ENCODE measurements around the gene MICAL2. TPM values are rescaled to one million over a fixed set of nuclear protein-coding genes. Genes with fewer than 3 reads are reported as not detected.

MICAL2 gene
- total and polyA plus RNA-seq, 7 donors = 6.8 to 45.7 (median 15.0) TPM

DNA sequence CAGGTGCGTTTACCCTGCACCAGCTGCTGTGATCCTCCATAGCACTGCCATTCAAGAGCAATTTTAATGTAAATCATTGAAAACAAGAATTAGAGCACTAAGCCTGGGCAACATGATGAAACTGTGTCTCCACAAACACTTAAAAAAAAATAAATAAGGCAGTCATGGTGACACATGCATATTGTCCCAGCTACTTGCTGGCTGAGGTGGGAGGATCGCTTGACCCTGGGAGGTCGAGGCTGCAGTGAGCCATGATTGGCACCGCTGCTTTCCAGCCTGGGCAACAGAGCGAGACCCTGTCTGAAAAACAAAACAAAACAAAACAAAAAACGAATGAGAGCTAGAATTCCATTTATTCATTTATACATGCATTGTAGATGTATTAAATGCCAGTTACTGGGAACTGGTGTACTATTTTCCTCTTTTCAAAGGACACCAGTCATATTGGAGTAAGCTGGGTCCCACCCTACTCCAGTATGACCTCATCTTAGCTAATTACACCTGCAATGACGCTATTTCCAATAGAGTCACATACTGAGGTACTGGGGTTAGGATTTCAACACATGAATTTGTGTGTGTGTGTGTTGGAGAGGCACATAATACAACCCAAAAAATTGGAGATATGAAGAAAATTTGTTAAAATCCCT, 101.9 kb downstream of the MICAL2 start:
- H3K9me3 ChIP-seq = no peaks in the 10 kb centered on the region
- no peak for TF ChIP-seq CTCF (IDR thresholded peaks at IDR 0.05)
- H3K27ac ChIP-seq = no peak overlapping the region
- peaks cover 13% of the 10 kb centered on the region for H3K4me1 ChIP-seq
- DNase-seq = no peak
- H3K4me3 ChIP-seq = no peak overlapping the region
- H3K36me3 ChIP-seq (ENCODE audit: insufficient read depth in 1 of 2, low read depth in 1 of 2) = peaks cover 0 to 34% of the 10 kb centered on the region in 2 donors
- 94 to 97% (median 94%) methylated on average over 7 of the region's 7 CpGs for WGBS, 3 donors
- H3K27me3 ChIP-seq (ENCODE audit: insufficient read depth in 3 of 3, low read length in 2 of 3) = no peaks in the 10 kb centered on the region
- no peak for ATAC-seq
- intact Hi-C loops (cut with DNase I) = no loop called here

- H3K9me3 ChIP-seq = no peaks in the 10 kb centered on the region
- 95 to 99% (median 96%) methylated on average over 5 of the region's 5 CpGs for WGBS, 3 donors
- no peak overlapping the region for H3K4me3 ChIP-seq
- no peak overlapping the region for H3K27ac ChIP-seq
- ATAC-seq = no peak
- H3K27me3 ChIP-seq (ENCODE audit: insufficient read depth in 3 of 3, low read length in 2 of 3) = no peaks in the 10 kb centered on the region
- intact Hi-C loops (cut with DNase I) = no loop called here
- H3K4me1 ChIP-seq = peaks cover 13% of the 10 kb centered on the region
- H3K36me3 ChIP-seq (ENCODE audit: insufficient read depth in 1 of 2, low read depth in 1 of 2) = peaks cover 0 to 29% of the 10 kb centered on the region in 2 donors
- DNase-seq = no peak
- no peak for TF ChIP-seq CTCF (IDR thresholded peaks at IDR 0.05)
These were observed 102.4 kb downstream of the MICAL2 start for GRCh38 chr11:12212821-12213185.

DNA sequence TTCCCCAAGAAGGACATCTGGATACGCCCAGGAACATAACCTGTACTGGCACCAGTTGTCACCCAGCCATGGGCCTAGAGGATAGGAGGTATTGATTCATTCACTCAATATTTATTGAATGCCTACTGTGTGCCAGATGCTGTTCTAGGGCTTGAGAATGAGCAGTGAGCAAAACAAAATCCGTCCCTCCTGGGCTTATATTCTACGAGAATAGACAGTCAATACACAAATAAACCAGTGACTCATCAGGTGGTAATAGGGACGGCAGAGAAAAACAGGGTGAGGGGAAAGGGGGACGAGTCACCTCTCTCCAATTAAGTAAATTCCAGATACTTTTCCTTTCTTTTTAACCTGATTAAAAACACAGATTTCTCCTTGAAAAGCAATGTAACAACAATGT, 103.5 kb downstream of the MICAL2 start:
- Histone ChIP-seq H3K4me1 (peaks cover 13% of the 10 kb centered on the region), H3K27ac (no peak overlapping the region), H3K27me3 (ENCODE audit: insufficient read depth in 3 of 3, low read length in 2 of 3) (no peaks in the 10 kb centered on the region), H3K9me3 (no peaks in the 10 kb centered on the region), H3K4me3 (no peak overlapping the region), H3K36me3 (ENCODE audit: insufficient read depth in 1 of 2, low read depth in 1 of 2) (peaks cover 0 to 18% of the 10 kb centered on the region in 2 donors)
- no peak for TF ChIP-seq CTCF (IDR thresholded peaks at IDR 0.05)
- intact Hi-C loops (cut with DNase I) = no loop called here
- peak in 1 of 4 donors; percentile 43 for ATAC-seq
- WGBS, 3 donors = 68 to 87% (median 73%) methylated on average over 5 of the region's 5 CpGs
- no peak for DNase-seq

DNA sequence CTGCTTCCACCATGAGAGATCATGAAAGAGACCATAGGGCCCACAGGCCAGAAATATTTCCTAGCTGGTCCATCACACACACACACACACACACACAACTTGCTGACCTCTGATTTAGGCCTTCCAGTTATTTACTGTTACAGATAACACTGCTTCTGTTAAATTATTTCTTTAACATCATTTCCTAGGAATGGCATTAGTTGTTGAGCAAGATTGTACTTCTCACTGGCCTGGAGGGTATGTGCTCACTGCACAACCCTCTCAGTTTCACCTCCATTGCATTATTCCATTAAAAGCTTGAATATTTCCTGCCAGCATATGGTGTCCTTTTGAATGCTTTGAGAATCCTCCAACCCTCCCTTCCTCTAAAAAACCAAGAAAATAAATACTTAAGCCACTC, 104.4 kb downstream of the MICAL2 start:
- Histone ChIP-seq H3K4me1 (peaks cover 13% of the 10 kb centered on the region), H3K9me3 (no peaks in the 10 kb centered on the region), H3K4me3 (no peak overlapping the region), H3K36me3 (ENCODE audit: insufficient read depth in 1 of 2, low read depth in 1 of 2) (peaks cover 0 to 9% of the 10 kb centered on the region in 2 donors), H3K27ac (no peak overlapping the region), H3K27me3 (ENCODE audit: insufficient read depth in 3 of 3, low read length in 2 of 3) (no peaks in the 10 kb centered on the region)
- DNase-seq (no peak), ATAC-seq (no peak)
- no peak for TF ChIP-seq CTCF (IDR thresholded peaks at IDR 0.05)
- intact Hi-C loops (cut with DNase I) = no loop called here

DNA sequence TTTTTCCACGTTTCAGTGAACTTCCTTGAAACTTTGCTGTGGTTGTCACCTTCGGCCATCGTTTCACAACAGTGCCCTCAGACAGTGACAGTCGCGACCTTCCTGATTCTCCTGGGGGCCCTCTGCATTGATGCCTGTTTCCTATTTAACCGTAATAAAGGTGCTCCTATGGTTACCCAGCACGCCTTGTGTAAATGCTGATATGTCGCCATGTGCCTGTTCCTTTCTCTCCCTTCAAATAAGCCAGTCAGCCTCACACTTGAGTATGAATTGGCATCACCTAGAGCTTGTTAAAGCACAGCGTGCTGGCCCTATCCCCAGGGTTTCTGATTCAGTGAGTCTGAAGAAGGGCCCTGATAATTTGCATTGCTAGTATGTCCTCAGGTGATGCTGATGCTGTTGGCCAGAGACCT, 104.8 kb downstream of the MICAL2 start:
- no peaks in the 10 kb centered on the region for H3K27me3 ChIP-seq (ENCODE audit: insufficient read depth in 3 of 3, low read length in 2 of 3)
- peaks cover 14% of the 10 kb centered on the region for H3K4me1 ChIP-seq
- DNase-seq = no peak
- H3K27ac ChIP-seq = no peak overlapping the region
- H3K36me3 ChIP-seq (ENCODE audit: insufficient read depth in 1 of 2, low read depth in 1 of 2) = peaks cover 0 to 8% of the 10 kb centered on the region in 2 donors
- no peaks in the 10 kb centered on the region for H3K9me3 ChIP-seq
- no peak overlapping the region for H3K4me3 ChIP-seq
- intact Hi-C loops (cut with DNase I) = no loop called here
- no peak for TF ChIP-seq CTCF (IDR thresholded peaks at IDR 0.05)
- ATAC-seq = no peak
- WGBS, 3 donors = 89 to 94% (median 90%) methylated on average over 9 of the region's 9 CpGs

Measured in psoas muscle (tissue), 8 donors.